Measurements from ENCODE around the gene DNAJC30.
"Not testable (repeated sequence)": the region's sequence is repeated elsewhere in the genome, so short reads cannot be mapped to it uniquely, and the experiment has no call there.

DNAJC30 gene

DNA sequence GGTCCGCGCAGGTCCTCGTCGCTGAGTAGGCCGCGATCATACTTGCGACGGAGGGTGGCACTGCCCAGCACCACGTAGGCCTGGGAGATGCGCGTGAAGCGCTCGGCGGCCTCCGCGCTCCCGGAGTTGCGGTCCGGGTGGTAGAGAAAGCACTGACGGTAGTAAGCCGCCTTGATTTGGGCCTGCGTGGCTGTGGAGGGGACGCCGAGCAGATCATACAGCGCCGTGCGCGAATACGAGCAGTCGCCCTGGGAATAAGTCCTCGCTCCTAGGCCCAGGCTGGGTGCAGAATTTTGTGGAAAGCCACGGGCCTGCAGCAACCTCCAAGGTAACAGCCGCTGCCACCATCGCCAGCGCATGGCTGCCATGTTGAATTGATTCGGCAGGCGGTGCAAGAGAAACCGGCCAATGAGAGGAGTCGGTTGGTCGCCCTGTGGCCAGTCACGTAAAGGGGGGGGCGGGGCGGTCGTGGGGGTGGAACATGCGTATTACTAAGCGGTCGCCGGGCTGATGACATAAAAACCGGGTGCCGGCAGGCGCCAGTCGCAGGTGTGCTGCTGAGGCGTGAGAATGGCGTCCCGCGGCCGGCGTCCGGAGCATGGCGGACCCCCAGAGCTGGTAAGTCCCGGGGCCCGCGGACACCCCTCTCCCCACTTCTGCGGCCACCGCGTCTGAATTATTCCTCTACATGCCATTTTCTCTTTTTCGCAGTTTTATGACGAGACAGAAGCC is at the start of gene DNAJC30, which contains the start of gene BUD23:
DNAJC30 (minus strand) TSS at position 398 of the 732 bp plus-strand sequence; CDS start at position 368, 30 bp downstream.
BUD23 (plus strand) TSS at position 542 of the 732 bp plus-strand sequence; CDS start at position 571, 29 bp downstream.
- DNase-seq (ENCODE audit: low read depth, low spot score), result peak; percentile 99

DNA sequence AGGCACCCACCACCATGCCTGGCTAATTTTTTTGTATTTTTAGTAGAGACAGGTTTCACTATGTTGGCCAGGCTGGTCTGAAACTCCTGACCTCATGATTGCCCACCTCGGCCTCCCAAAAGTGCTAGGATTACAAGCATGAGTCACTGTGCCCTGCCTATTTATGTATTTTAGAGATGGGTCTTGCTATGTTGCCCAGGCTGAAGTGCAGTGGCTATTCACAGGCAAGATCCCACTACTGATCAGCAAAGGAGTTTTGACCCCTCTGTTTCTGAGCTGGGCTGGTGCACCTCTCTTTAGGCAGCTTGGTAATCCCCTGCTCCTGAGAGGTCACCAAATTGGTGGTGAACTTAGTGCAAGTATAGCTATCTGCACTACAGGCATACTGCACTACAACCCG is 49.1 kb upstream of the DNAJC30 start:
- DNase-seq (ENCODE audit: low read depth, low spot score), result no peak

DNA sequence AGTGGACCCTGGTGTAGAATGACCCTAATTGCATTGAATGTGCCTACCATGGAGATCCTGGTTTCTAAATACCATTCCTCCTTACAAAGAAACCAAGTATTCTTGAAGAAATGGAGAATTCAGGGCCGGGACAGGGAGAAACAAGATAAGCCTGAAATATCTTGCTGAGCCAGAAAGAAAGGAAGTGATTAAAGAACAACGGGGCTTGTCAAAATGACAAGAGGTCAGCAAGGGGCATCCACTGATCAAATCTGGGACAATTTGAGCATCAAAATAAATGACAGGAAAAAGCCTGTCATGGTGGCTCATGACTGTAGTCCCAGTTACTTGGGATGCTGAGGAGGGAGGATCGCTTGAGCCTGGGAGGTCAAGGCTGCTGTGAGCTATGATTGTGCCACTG is 47.2 kb upstream of the DNAJC30 start:
- DNase-seq (ENCODE audit: low read depth, low spot score), result no peak

DNA sequence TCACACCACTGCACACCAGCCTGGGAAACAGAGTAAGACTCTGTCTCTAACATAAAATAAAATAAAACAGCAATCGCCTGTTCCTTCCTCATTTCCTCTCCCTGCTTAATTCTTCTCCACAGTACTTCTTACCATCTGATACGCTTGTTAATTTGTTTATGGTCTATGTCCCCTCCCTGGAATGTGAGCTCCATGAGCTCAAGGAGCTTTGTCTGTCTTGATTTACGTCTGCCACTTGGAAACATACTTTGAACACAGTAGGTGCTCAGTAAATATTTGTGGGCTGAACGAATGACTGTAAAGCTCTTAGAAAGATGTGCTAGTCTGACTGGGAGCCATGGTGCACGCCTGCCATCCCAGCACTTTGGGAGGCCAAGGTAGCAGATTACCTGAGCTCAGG is 45.3 kb upstream of the DNAJC30 start:
- no peak for DNase-seq (ENCODE audit: low read depth, low spot score)

DNA sequence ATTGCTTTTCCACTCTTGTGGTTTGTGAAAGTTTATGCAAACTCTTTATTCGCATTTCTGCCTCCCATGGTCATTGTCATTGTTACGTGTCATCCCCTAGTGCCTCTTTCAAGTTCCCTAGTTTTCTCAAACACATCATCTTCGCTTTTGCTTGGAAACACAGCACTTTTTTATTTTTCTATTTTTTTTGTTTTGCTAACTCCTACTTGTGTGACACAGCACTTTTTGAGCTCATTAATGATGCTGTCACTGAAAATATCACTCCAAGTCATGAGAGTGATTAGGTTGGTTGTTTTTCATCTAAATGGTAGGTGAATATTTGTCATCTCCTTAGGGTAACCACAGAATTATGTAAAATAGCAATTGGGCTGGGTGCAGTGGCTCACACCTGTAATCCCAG is 44.7 kb upstream of the DNAJC30 start:
- DNase-seq (ENCODE audit: low read depth, low spot score), result no peak

DNA sequence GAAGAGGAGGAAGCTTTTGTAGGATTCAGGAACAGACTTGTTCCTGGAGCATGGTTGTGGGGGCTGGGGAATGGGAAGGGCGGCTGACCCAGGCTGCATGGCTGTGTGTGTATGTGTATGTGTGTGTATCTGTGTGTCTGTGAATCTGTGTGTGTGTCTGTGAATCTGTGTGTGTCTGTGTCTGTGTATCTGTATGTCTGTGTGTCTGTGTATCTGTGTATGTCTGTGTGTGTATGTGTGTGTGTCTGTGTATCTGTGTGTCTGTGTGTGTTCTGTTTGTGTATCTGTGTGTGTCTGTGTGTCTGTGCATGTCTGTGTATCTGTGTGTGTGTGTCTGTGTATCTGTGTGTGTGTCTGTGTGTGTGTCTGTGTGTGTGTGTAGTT is 42.8 kb upstream of the DNAJC30 start:
- no peak for DNase-seq (ENCODE audit: low read depth, low spot score)

DNA sequence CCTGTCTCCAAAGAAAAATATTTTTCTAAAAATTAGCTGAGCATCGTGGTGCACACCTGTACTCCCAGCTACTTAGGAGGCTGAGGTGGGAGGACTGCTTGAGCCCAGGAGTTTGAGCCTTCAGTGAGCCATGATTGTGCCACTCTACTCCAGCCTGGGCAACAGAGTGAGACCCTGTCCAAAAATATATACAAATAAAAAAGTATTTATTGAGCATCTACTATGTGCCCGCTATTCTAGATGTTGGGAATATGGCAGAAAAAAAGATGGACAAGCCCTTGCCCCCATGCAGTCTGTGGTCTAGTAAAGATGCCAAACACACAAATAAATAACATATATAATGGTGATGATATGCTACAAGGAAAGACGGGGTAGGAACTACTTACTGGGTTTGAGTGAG is 40.6 kb upstream of the DNAJC30 start:
- no peak for DNase-seq (ENCODE audit: low read depth, low spot score)

DNA sequence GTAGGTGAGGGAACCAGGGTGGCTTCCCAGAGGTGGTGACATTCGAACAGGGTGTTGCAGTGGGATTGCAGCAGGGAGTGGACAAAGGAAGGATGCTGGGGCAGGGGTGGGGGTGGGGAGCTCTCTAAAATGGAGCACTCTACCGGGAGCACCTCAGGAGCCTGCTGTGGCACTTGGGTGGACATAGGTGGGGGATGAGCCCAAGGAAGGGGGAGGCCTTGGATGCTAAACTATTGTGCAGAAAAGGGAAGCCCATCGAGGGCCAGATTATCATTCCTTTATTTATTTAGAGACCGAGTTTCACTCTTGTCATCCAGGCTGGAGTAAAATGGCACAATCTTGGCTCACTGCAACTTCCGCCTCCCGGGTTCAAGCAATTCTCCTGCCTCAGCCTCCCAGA is 39.5 kb upstream of the DNAJC30 start:
- DNase-seq (ENCODE audit: low read depth, low spot score), result no peak

DNA sequence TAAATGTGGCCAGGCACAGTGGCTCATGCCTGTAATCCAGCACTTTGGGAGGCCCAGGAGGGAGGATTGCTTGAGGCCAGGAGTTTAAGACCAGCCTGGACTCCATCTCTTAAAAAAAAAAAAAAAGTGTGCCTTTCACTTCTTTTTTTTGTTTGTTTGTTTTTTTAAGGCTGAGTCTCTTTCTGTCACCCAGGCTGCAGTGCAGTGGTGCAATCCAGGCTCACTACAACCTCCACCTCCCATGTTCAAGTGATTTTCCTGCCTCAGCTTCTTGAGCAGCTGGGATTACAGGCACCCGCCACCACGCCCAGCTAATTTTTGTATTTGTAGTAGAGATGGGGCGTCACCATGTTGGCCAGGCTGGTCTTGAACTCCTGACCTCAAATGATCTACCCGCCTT is 38.9 kb upstream of the DNAJC30 start:
- not testable (repeated sequence) for DNase-seq (ENCODE audit: low read depth, low spot score)

DNA sequence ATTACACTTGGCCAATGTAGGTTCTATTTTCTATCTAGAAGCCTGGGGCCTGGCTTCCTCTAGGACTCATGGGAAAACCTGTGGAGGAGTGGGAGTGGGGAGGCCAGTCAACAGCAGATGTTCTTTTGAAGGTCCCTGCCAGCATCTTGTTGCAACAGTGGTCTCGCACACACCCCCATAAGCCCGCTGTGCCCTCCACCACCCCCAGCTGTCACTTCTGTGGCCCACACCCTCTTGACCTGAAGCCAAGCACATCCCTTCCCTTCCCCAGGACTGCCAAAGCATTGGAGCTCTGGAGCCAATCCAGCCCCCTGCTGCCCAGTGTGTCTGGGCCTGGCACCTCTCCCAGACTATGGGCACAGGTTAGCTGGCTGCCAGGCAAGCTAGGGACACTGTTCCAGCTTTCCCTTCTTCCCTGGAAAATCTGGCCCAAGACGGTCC is 38.1 kb upstream of the DNAJC30 start:
- DNase-seq (ENCODE audit: low read depth, low spot score), result peak; percentile 80

DNA sequence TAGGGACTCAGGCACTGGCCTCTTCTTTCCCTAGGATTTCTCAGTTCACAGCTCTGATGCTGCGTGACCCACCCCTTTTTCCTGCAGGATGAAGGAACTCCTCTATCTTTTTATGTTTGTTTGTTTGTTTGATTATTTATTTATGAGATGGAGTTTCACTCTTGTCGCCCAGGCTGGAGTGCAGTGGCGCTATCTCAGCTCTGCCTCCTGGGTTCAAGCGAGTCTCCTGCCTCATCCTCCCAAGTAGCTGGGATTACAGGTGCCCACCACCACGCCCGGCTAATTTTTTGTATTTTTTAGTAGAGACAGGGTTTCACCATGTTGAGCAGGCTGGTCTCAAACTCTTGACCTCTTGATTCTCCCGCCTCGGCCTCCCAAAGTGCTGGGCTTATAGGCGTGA is 37.2 kb upstream of the DNAJC30 start:
- DNase-seq (ENCODE audit: low read depth, low spot score), result not testable (repeated sequence)

DNA sequence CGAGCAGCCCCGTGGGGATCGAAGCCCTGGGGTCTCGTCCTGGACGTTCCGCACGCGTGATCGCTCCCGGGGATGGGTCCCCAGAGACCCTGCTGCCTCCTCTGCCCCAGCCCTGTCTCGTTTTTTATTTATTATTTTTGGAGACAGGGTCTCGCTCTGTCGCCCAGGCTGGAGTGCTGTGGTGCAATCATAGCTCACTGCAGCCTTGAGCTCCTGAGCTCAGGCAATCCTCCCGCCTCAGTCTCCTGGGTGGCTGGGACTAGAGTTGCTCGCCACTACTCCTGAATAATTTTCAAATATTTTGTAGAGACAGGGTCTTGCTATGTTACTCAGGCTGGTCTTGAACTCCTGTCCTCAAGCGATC is 36.5 kb upstream of the DNAJC30 start:
- DNase-seq (ENCODE audit: low read depth, low spot score), result no peak

DNA sequence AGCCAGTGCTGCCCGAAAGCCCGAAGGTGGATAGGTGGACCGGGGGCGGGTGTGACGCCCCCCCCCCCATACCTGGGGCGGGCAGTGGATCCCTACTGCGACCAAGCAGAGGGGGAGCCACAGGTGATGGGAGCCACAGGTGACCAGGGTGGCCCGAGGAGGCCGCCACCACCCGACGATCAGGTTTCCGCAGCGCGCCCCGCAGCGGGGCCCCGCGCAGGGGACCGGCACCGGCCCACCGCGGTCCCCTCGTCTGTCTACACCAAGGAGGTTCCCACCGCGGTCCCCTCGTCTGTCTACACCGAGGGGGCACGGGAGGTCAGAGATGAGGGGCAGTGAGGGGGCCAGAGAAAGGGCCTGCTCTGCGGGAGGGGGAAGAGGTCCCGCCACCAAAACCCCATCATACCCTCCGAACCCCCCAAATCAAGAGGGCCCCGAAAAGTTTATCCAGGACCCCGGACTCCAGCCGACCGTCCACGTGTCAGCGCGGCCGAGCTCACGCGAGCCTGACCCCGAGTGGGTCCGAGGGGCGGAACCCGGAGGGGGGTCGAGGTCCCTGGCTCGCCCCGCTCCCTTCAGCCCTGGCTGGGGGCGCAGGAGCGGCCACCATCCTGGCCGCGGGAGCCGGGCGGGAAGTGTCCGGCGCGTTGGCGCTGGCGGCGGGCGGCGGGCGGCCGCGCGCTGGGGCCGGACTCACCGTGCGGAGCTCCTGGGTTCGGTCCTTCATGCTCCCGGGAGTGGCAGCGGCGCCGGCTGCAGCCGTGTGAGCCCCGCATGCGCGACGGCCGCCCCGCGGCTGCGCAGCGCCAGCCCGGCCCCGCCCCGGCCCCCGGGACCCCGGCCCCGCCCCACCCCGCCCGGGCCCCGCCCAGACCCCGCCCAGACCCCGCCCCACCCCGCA is 35.9 kb upstream of the DNAJC30 start, which contains the start of gene STX1A:
STX1A (minus strand) TSS at position 765 of the 901 bp plus-strand sequence; CDS start at position 727, 38 bp downstream.
- peak; percentile 94 for DNase-seq (ENCODE audit: low read depth, low spot score)

DNA sequence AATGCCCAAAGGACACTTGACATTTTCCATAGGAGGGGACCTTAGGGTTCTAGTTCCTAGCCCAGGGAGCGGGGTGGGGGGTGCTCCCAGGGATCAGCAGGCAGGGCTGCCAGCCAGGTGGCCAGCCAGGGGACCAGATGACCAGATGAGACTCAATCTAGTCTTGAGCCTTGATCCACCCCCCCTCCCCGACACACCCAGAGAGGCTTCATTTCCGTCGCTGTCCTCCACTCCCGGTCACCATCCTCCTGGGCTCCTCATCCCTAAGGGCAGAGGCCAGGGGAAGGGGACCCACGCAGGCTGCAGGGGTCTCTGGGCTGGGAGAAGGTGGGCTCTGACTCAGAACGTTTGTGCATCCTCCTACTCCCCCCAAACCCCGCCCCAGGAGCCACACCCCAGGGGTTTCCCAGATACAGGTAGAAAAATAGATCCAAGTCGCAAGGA is 35.2 kb upstream of the DNAJC30 start:
- no peak for DNase-seq (ENCODE audit: low read depth, low spot score)

DNA sequence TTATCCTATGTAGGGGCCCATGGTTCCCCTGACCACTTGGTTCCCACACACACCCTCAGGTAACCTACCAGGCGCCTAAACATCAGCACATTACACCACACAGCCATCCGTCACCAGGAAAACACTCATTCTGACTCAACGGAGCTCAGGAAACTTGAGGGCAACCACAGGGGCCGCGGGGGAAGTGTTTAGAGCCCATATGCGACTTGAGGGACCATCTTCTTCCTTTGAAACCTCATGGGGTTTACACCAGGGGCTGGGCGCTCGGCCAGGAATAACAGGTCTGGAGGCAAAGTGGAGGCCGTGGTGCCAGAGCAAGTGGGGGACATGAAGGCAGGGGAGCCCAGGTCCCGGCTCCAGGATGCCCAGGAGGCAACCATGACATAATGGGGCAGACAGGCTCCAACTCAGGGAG is 34.7 kb upstream of the DNAJC30 start:
- peak; percentile 89 for DNase-seq (ENCODE audit: low read depth, low spot score)

DNA sequence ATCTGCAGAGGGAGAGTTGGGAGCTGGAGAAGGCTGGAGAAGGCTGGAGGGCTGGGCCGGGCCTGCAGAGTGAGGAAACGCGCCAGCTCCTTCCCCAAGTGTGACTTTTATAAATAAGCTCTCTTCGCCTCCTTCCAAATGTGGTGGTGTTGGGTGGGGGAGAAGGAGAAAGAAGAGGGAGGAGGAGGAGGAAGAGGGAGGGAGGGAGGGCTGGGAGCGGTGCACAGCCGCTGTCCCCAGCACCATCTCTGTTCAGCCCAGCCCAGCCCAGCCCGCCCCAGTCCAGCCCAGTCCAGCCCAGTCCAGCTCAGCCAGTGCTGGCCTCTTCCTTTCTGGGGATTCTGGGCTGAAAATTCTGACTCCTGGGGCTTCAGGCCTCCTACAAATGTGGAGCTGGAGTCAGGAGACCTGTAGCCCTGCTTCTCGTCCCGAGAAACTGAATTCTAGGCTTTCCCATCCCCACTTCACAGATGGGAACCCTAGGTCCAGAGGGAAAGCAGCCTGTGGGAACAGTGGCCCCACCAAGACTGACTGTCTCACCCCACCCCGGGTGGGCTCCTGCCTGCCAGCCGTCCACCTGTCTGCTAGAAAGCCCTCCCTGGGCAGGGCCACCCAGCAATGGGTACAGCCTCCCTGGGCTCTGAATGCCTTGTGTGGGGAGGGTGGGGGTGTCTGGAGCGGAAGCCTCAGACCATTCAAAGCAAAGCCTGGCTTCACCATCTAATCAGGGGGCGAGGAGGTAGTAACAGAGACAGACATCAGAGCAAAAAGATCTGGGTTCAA is 34.0 kb upstream of the DNAJC30 start:
- peak; percentile 47 for DNase-seq (ENCODE audit: low read depth, low spot score)

DNA sequence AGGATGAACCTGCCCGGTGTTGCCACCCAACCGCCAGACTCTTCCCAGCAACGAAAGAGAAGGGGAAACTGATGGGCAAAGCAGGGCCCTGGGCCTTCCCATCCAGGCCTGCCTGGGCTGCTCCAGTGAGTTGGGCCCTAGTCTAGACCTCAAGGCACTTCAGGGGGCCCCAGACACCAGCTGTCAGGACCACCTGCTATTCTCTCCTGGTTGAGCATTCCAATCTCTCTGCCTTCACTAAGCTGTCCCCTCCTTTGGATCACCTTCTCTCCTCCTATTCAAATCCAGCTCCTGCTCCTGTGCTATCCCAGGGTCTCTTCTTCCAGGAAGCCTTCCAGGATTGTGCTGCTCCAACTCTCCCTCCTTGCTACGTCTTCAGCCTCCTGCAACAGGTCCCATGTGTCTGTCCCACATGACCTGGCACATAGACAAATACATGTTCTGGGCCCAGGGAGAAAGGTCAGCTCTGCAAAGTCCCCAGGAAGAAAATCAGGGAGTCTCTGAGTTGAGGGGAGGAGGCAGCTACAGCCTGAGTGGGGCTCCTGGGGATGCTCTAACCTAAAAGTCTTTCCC is 33.2 kb upstream of the DNAJC30 start:
- DNase-seq (ENCODE audit: low read depth, low spot score), result no peak

DNA sequence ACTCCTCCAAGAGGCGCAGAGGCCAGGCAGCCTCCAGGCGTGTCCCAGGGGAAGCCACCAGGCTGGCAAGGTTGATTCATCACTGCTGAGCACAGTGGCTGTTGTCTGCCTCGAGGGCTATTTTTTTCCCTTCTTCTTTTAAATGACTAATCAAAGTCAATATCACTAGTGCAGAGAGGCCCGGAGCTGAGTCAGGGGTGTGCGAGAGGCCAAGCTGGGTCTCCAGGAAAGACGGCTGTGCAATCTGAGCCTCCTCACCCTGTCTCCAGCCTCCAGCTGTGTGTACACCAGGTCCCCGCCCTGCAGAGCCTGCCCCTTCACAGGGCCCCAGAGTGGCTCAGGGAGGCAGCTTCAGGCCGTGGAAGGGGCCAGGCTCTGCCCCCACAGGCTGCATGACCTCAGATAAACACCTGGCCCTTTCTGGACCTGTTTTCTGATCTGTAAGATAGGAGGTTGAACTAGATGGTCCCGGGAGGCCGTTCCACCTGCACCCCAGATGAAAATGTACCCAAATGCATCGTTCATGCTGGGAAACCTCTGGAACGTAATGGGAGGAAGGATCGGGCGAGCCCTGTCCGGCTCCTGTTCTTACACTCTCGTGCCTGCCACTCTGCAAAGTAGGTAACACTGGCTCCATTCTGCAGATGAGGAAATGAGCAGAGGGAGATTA is 32.5 kb upstream of the DNAJC30 start:
- peak; percentile 82 for DNase-seq (ENCODE audit: low read depth, low spot score)

DNA sequence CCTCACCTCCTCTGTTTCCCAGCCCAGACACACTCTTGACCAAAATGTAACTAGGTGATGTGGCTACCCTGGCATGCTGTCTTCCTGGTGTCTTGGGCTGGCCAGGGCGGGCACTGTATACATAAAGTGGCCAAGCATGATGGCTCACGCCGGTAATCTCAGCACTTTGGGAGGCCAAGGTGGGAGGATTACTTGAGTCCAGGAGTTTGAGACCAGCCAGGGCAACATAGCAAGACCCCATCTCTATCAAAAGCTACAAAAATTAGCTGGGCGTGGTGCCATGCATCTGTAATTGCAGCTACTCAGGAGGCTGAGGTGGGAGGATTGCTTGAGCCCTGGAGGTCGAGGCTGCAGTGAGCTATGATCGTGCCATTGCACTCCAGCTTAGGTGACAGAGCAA is 30.1 kb upstream of the DNAJC30 start:
- not testable (repeated sequence) for DNase-seq (ENCODE audit: low read depth, low spot score)

DNA sequence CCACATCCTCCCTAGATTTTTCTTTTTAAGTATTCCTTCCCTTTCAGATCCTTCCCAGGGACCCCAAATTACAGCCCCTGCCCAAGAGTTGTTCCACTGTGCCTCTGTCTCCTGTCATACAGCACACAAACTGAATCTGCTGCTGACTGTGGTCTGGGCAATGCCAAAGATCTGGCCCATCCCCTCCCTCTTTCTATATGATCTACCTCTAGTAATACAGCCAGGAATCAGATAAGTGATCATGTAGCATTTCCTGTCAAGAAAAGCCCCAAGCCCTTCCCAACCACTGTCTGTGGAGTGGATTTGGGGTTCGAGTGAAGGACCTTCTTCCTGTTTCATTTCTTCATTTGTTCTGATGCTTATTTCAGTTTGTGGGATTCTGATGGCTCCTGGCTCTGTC is 29.5 kb upstream of the DNAJC30 start:
- DNase-seq (ENCODE audit: low read depth, low spot score), result no peak
